Heart right ventricle (tissue), 16 donors: ENCODE results near the gene ZNF888. TPM values are rescaled to one million over a fixed set of nuclear protein-coding genes. Genes with fewer than 3 reads are reported as not detected.

Experiments
- ATAC-seq, 8 donors: fragments of 200-7000 bp; cut with Tn5 transposase; one replicate each; pipeline ENCODE4 v1.9.1; 2020; ENCODE audit warnings: mild to moderate bottlenecking in 8 of 8, moderate library complexity in 8 of 8, moderate number of reproducible peaks in 1 of 8
- DNase-seq, 2 donors: peaks; one replicate each; pipeline ENCODE4 v3.0.0-alpha.2; 2020
- H3K27ac ChIP-seq, 10 donors: fragments of 200-600 bp; sonication (generic) in 2 of 10; one replicate each; pipeline versions ENCODE4 v1.5.0 to v1.8.0; 2020 to 2022; ENCODE audit warnings: mild to moderate bottlenecking in 3 of 10
- H3K27me3 ChIP-seq, 7 donors: fragments of 200-600 bp; one replicate each; pipeline ENCODE4 v1.8.0; 2021 to 2022; ENCODE audit warnings: mild to moderate bottlenecking in 2 of 7
- H3K36me3 ChIP-seq, 9 donors: fragments of 200-600 bp; sonication (generic) in 1 of 9; one replicate each; pipeline versions ENCODE4 v1.5.0 to v1.8.0; 2020 to 2022; ENCODE audit warnings: mild to moderate bottlenecking in 2 of 9
- H3K4me1 ChIP-seq, 9 donors: fragments of 200-600 bp; sonication (generic) in 1 of 9; one replicate each; pipeline versions ENCODE4 v1.5.0 to v1.8.0; 2020 to 2022; ENCODE audit warnings: mild to moderate bottlenecking in 4 of 9
- H3K4me3 ChIP-seq, 10 donors: fragments of 200-600 bp; sonication (generic) in 2 of 10; one replicate each; pipeline versions ENCODE4 v1.5.0 to v1.8.0; 2020 to 2022; ENCODE audit warnings: mild to moderate bottlenecking in 7 of 10, moderate library complexity in 2 of 10
- H3K9me3 ChIP-seq, 11 donors: fragments of 200-600 bp in 10 of 11; sonication (generic) in 2 of 11; one replicate each; pipeline versions ENCODE4 v1.5.0 to v1.8.0; 2013 to 2022; ENCODE audit warnings: mild to moderate bottlenecking in 2 of 11, control low read depth in 1 of 11, moderate library complexity in 1 of 11
- CTCF ChIP-seq, 9 donors: fragments of 200-600 bp; sonication (generic) in 2 of 9; IDR thresholded peaks; one replicate each; pipeline versions ENCODE4 v1.5.0 to v1.8.0; 2021 to 2022; ENCODE audit warnings: antibody characterized with exemption in 9 of 9, mild to moderate bottlenecking in 5 of 9, moderate library complexity in 1 of 9
- WGBS, 2 donors: extraction: QIAGEN DNeasy Blood & Tissue Kit; methylation state at CpG; one replicate each; pipeline ENCODE4 v1.1.7; 2013; ENCODE audit warnings: inconsistent platforms in 1 of 2; 5-methylcytosine and 5-hydroxymethylcytosine counted together
- intact Hi-C, 10 donors: fragments of 100-400 bp; cut with DNase I; formaldehyde crosslinking; loops; one replicate each; pipeline versions ENCODE4 v1.11.1 to v1.14.2; 2022
- polyA plus RNA-seq, 2 donors: library from polyadenylated mRNA; stranded (reverse); fragments of 200-250 nt; gene quantifications; one replicate each; pipeline ENCODE4 v1.2.3, GENCODE V29; 2013
- total RNA-seq, 10 donors: library from RNA; stranded (reverse); fragmentation: NEBNext Ultra II Directional in 3 of 10; extraction: Animal tissue kit (Norgen Biotek cat#: 25700) in 3 of 10; gene quantifications; one replicate each; pipeline versions ENCODE4 v1.2.1 to v1.2.4, GENCODE V29; 2021 to 2023
- donor health status: Arrhythmogenic right ventricular cardiomyopathy.
- donor health status: ischemic (EF 13 %, LVEDD 7.1; RV severe dilation, severe dysfunction).
- donor health status: healthy with polysubstance abuse.
- donor health status: DM: no; HTN: yes; CAD: no.
- donor health status: DM: no; HTN: no; CAD: no.
- donor health status: ischemic (EF 25% LVEDD 6.9; RV normal size, moderate dysfunction).
- donor health status: ischemic (EF 25% LVEDD 5.7; RV mildly dilated, moderate dysfunction).
- donor health status: healthy.
- donor health status: DM: yes; HTN: yes; CAD: no.
- donor health status: Ischemic cardiomyopathy.
- donor health status: ischemic (EF 35%, LVEDD 5.7; RV mildly dilated, moderate dysfunction).
- donor health status: nonischemic (EF 11% LVEDD 7.7; RV severe dilation, severe dysfunction).
- donor health status: DM: yes; HTN: yes; CAD: no.
- donor health status: PGD.
- donor health status: ischemic (EF 29% LVEDD 5.4; RV normal size, mild dysfunction).
- donor health status: nonischemic (EF 23%, LVEDD 6.1; RV moderate dilation, normal function).

ZNF888 gene
- total and polyA plus RNA-seq, 12 donors: 0.70 to 2.3 (median 1.4) TPM

- ATAC-seq: peak; percentile 99 to 100 (median 100)
- peak within 1 kb of the TSS; percentile 39 to 83 (median 72) for H3K4me3 ChIP-seq
- DNase-seq: peak; percentile 97 to 99
- H3K36me3 ChIP-seq: peaks cover 0 to 20% (median 0%) of the 10 kb centered on the region in 9 donors
- TF ChIP-seq CTCF (IDR thresholded peaks at IDR 0.05): no peak
- peaks cover 0 to 41% (median 4%) of the 10 kb centered on the region in 11 donors for H3K9me3 ChIP-seq
- no peaks in the 10 kb centered on the region for H3K27me3 ChIP-seq
- 0 to 1% methylated on average over 55 of the region's 55 CpGs for WGBS, 2 donors
- intact Hi-C loops: loop anchor here in 5 of 10 donors (1.0 to 5.0 kb wide), 5 partner anchors 20 to 66 kb away; partner anchors contain the start of gene ZNF320 (in 3 of the 5)
- peaks cover 0 to 22% (median 13%) of the 10 kb centered on the region in 9 donors for H3K4me1 ChIP-seq
- H3K27ac ChIP-seq: peak within 1 kb of the TSS; percentile 20 to 95 (median 83)
Observed at GRCh38 chr19:52962394-52963246, 39.4 kb upstream of the ZNF888 start, which contains the start of gene ZNF816. Gene ZNF816 (minus strand): TSS chr19:52962881. CDS start chr19:52956089, 6,792 bp downstream.

GRCh38 chr19:52961981-52962380 lies 38.8 kb upstream of the ZNF888 start:
- no peak for TF ChIP-seq CTCF (IDR thresholded peaks at IDR 0.05)
- peak overlapping the region; percentile 20 to 95 (median 83) for H3K27ac ChIP-seq
- H3K27me3 ChIP-seq: no peaks in the 10 kb centered on the region
- ATAC-seq: peak in 5 of 8 donors; percentile 0 to 14 (median 4)
- peak overlapping the region; percentile 33 to 83 (median 72) for H3K4me3 ChIP-seq
- H3K9me3 ChIP-seq: peaks cover 0 to 41% (median 0%) of the 10 kb centered on the region in 11 donors
- peaks cover 0 to 27% (median 0%) of the 10 kb centered on the region in 9 donors for H3K36me3 ChIP-seq
- no peak for DNase-seq
- H3K4me1 ChIP-seq: peaks cover 0 to 22% (median 13%) of the 10 kb centered on the region in 9 donors
- intact Hi-C loops: loop anchor here in 5 of 10 donors (1.0 to 5.0 kb wide), 5 partner anchors 19 to 65 kb away; partner anchors contain the start of gene ZNF320 (in 3 of the 5)
- WGBS, 2 donors: 40 to 45% methylated on average over 5 of the region's 5 CpGs

- DNase-seq (no peak), ATAC-seq (no peak)
- WGBS, 2 donors: 90 to 97% methylated on average over 11 of the region's 11 CpGs
- peaks cover 0 to 22% (median 13%) of the 10 kb centered on the region in 9 donors for H3K4me1 ChIP-seq
- intact Hi-C loops: loop anchor here in 1 of 10 donors (5.0 kb wide), 1 partner anchor 62 kb away; the partner anchor contains the start of gene ZNF320
- H3K4me3 ChIP-seq: no peak overlapping the region
- H3K27ac ChIP-seq: no peak overlapping the region
- peaks cover 0 to 49% (median 19%) of the 10 kb centered on the region in 9 donors for H3K36me3 ChIP-seq
- peaks cover 0 to 62% (median 0%) of the 10 kb centered on the region in 11 donors for H3K9me3 ChIP-seq
- TF ChIP-seq CTCF (IDR thresholded peaks at IDR 0.05): no peak
- H3K27me3 ChIP-seq: no peaks in the 10 kb centered on the region
Observed at GRCh38 chr19:52959613-52960295, 36.5 kb upstream of the ZNF888 start.

GRCh38 chr19:52957591-52957990 lies 34.4 kb upstream of the ZNF888 start:
- H3K4me3 ChIP-seq: no peak overlapping the region
- peaks cover 0 to 81% (median 0%) of the 10 kb centered on the region in 11 donors for H3K9me3 ChIP-seq
- peaks cover 0 to 14% (median 9%) of the 10 kb centered on the region in 9 donors for H3K4me1 ChIP-seq
- H3K27me3 ChIP-seq: no peaks in the 10 kb centered on the region
- no peak overlapping the region for H3K27ac ChIP-seq
- TF ChIP-seq CTCF (IDR thresholded peaks at IDR 0.05): no peak
- intact Hi-C loops: no loop called here
- WGBS, 2 donors: 90 to 97% methylated on average over 8 of the region's 8 CpGs
- H3K36me3 ChIP-seq: peaks cover 0 to 69% (median 24%) of the 10 kb centered on the region in 9 donors
- DNase-seq (no peak), ATAC-seq (no peak)
